Fibroblast of skin of back (primary cell): ENCODE data around the gene CDK19.
"Not testable (repeated sequence)": the region's sequence is repeated elsewhere in the genome, so short reads cannot be mapped to it uniquely, and the experiment has no call there.

Experiments used
- DNase-seq: peaks from one replicate; pipeline ENCODE4 v3.0.0-alpha.2; 2013

The CDK19 gene

DNA sequence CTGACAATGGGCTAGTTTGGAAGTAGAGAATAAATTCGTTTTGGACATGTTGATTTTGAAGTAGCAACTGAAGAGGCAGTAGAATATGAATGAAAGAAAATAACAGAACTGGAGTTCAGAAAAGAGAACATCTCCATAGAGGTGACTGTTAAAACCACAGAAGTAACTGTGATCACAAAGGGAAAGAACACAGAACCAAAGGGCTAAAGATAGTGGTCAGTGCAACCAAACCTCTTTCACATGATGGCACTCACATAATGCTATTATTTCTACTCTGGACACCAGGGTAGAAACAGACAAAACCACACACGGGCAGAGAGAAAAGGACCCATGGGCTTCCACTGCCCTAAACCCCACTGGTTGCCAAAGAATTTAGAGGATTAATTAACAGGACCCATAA lies 58.5 kb downstream of the CDK19 start:
- no peak for DNase-seq

DNA sequence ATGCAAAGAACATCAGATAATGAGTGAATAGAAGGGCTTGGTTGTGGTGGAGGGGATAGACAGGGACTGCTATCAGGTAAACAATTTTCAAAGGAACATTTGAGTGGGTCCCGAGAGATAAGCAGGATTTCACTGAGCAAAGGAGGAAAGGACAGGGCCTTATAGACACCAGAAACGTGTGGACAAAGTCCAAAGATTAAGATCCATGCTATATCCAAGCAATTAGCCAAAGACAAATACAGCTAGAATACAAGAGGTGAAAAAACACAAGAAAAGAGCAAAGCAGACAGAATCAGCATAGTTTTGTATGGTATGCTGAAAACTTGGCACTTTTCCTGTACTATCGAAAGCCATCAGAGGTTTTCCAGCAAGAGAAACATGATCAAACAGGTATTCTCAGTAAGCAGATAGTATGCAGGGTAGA lies 59.8 kb downstream of the CDK19 start:
- DNase-seq, result no peak

DNA sequence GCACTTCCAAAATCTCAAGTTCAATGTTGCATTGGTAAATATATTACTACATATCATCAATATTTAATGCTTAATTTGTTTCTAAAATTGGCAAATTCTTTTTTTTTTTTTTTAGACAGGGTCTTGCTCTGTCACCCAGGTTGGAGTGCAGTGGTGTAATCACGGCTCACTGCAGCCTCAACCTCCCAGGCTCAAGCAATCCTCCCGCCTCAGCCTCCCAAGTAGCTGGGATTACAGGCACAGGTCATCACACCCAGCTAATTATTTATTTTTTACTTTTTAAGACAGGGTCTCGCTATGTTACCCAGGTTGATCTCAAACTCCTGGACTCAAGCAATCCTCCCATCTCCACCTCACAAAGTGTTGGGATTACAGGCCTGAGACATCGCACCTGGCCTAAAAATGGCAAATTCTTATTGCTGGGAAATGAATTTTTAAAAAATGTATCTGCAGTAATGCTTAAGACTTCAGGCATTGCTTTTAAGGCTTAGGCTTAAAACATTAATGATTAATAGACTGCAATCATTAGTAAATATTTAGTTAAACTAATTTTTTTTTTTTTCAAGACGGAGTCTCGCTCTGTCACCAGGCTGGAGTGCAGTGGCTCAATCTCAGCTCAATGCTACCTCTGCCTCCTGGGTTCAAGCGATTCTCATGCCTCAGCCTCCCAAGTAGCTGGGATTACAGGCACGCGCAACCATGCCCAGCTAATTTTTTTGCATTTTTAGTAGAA lies 61.2 kb downstream of the CDK19 start:
- DNase-seq, result not testable (repeated sequence)

DNA sequence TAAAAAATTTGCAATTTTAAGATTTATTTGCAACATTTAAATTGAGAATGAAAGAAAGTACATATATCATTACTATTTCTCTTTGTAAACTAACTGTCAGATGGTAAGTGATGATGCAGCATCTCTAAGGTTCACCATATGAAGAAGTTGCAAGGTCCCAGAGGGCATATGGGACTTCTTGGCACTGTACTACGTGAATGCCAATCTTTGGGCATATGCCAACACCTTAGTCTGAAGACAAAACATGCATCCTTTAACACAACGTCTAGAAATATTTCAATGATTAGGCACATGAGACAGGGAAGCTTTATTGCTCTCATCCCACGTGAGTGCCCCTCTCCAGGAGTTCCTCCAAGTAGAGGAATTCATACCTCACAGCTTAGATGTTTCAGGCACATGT lies 66.8 kb downstream of the CDK19 start:
- no peak for DNase-seq

DNA sequence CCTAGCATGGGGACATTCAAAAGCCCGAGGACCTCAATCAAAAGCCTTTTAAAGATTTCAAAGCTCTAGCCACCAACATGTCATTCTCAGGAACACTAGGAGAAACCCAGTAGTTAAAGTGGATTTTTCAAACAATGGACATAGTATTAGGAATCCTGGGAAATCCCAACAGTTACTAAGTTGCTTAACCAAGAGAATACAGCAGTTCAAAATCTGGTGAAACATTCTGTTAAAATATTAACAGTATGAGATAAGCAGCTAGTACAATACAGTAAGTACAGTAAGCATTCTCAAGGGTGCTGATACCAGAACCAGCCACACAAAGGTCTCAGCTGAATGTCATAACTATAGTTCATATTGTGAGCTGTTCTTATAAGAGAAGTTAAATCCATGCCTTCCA lies 68.6 kb downstream of the CDK19 start:
- DNase-seq, result no peak

DNA sequence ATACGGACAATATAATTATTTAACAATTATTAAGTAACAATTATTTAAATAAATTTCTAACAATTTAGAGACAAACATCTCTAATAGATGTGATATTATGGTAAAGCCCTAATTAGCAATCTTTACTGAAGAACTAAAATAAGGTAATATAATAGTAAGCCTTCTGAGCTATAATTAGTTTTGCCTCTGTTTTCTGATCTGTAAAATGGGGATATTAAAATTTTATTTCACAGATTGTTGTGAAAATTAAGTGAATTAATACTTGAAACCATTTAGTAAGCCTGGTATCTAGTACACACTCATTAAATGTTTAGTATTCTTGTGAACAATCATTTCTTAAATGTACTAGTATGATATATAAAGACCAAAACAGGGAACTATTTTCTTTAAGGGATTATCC lies 70.3 kb downstream of the CDK19 start:
- DNase-seq, result no peak

DNA sequence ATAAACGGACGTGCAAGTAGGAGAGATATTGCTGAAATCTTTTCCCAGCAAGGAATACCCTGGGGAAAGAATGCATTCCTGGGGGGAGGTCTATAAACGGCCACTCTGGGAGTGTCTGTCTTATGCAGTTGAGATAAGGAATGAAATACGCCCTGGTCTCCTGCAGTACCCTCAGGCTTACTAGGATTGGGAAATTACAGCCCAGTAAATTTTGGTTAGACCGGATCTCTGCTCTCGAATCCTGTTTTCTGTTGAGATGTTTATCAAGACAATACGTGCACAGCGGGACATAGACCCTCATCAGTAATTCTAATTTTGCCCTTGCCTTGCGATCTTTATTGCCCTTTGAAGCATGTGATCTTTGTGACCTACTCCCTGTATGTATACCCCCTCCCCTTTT lies 72.7 kb downstream of the CDK19 start:
- DNase-seq, result not testable (repeated sequence)

DNA sequence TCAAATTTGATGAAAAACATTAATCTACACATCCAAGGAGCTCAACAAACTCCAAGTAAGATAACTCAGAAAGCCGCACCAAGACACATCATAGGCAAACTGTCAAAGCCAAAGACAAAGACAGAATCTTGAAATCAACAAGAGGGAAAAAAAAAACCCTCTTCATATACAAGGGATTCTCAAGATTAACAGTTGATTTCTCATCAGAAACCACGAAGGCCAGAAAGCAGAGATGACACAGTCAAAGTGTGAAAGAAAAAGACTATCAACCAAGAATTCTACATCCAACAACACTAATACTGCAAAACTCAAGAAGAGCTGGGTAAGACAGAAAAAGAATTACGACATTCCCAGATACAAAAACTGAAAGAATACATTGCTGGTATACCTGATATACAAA lies 73.8 kb downstream of the CDK19 start:
- DNase-seq, result no peak

DNA sequence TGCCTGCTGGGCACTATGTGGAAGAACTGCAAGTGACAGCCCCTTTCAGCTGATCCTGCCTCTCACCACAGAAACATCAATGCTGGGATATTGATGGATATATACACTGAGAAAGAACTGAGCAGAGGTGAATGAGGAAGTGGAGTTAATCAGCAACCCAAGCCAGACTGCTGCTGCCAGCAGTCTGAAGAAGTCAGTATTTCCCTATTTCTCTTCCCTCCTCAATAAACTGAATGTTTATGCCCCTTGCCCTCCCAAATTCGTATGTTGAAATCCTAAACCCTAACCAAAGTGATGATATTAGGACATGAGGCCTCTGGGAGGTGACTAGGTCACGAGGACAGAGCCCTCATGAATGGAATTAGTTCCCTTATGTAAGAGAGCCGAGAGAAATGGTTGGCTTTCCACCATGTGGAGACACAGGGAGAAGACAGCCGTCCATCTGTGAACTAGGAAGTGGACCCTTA lies 76.3 kb downstream of the CDK19 start:
- no peak for DNase-seq

DNA sequence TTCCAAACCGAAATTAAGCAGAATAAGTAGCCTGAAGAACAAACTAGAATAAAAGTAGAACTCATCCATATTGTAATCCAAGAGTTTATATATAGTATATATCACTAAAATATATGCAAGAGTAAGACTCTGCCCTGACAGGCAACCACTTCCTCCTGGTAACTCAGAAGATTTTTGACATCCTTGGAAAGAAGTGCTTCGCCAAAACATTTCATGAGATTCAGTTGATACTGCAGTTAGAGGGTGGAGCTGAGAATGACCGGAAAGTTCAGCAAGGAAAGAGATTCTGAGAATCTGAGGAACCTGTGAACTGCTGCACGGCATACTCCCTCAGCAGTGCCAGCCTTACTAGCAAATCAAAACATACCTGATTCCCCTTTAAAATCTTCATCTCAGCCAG lies 79.6 kb downstream of the CDK19 start:
- DNase-seq, result no peak

DNA sequence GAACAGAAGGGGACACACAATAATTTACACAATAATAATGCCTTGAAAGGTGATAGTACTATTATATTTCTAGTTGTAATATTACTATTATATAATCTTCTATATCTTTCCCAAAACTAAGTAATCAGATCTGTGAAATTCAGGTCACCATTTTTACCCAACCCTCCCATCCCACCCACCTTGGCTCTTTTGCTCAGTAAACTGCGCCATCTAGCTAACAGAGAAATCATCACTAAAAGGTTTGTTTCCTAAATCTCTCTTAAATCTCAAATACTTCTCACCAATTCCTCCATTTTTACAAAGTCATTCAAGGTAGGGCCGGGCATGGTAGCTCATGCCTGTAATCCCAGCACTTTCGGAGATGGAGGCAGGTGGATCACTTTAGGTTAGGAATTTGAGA lies 83.4 kb downstream of the CDK19 start:
- DNase-seq, result no peak

DNA sequence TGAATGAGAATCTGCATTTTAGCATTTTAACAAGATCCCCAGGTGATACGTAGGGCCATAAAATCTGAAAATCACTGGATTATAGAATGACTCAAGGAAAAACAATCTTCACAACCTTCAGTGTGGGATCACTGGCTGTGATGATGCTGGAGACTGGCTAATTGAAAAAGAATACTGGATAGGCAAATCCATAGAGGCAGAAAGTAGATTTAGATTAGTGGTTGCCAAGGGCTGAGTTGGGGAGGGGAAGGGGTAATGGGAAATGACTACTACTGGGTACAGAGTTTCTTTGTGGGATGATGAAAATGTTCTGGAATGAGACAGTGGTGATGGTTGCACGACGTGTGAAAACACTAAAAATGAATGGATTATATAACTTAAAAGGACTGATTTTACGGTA lies 84.1 kb downstream of the CDK19 start:
- peak; percentile 29 for DNase-seq

DNA sequence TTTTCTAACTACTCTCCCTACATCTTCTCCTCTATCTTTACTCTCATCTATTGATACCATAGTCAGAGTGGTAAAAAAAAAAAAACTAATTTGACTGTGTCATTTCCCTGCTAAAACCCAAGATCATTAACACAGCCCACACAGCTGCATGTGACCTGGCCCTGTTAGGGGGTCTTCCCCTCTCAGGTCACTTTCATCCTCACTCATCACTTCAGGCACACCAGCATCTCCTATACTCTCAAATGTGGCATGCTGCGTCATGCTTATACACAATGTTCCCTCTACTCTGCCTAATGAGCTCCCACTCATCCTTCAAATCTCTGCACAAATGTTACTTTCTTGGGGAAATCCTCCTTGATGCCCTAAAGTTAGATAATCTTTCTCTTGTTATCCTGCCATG lies 86.8 kb downstream of the CDK19 start:
- no peak for DNase-seq

DNA sequence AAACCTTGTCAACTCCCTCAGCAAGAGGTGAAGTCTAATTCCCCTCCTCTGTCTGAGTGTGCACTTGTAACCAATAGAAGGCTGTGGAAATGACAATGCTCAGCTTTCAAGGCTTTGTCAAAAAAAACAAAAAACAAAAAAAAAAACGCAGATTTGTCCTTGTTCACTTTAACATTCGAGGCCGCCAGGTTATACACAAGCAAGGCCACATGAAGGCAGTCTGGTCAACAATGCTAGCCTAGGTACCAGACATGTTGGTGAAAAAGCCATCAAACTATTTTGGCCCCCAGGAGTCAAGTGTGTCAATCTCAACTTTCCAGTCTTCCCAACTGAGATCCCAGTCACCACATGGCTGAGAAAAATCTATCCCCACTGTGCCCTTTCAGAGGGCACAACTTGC lies 92.3 kb downstream of the CDK19 start:
- no peak for DNase-seq

DNA sequence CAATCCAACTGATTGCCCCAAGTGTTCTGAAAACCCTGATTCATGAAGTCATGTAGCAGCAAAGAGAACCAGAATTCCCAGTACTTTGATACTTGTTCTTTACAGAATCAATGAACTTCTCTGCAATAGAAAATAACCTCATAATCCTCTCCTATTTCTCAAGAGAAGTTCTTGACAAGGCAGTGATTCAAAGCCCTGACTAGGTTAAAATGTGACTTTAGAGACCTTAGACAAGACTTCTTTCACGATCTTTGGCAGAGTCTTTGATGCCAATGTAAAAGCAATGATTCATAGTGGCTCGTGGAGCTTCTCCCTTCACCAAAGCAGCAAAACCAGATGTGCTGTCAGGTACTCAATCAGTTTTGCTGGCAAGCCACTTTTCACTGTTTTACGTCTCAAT lies 95.2 kb downstream of the CDK19 start:
- DNase-seq, result no peak

DNA sequence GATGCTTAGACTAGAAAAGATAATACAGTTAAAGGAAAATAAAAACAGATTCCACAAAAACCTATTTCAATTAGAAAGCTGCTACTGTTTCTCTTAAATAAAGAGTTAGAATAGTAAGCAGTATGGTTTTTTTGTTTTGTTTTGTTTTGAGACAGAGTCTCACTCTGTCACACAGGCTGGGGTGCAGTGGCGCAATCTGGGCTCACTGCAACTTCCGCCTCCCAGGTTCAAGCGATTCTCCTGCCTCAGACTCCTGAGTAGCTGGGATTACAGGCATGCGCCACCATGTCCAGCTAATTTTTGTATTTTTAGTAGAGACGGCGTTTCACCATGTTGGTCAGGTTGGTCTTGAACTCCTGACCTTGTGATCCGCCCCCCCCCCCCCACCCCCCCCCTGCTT lies 95.7 kb downstream of the CDK19 start:
- DNase-seq, result not testable (repeated sequence)

DNA sequence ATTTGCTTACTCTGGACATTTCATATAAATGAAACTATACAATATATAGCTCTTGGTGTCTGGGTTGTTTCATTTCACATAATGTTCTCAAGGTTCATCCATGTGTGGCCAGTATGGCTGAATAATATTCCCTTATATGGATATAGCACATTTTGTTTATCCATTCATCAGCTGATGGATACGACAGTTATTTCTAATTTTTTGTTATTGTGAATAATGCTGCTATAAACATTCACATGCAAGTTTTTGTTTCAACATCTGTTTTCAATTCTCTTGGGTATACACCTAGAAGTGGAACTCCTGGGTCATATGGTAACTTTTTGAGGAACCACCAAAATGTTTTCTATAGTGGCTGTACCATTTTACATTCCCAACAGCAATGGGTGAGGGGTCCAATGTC lies 101.1 kb downstream of the CDK19 start:
- DNase-seq, result no peak

DNA sequence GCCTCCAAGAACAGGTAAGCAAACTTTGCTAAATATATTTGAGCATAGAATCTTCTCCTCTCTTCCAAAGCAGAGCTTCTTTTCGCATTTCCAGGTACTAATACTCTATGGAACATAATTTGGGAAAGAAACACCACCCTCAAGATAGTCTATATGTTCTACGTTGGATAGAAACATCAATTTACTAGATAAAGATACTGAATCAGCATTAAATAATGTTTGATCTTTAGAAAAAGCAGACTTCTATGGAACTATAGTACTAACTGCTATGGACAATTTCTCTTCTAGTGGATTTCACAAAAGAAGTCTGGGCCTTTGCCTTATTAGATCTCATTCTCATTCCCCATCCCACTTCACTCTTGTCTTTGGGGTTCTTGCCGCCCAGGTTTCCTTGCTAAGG lies 103.0 kb downstream of the CDK19 start:
- DNase-seq, result no peak

DNA sequence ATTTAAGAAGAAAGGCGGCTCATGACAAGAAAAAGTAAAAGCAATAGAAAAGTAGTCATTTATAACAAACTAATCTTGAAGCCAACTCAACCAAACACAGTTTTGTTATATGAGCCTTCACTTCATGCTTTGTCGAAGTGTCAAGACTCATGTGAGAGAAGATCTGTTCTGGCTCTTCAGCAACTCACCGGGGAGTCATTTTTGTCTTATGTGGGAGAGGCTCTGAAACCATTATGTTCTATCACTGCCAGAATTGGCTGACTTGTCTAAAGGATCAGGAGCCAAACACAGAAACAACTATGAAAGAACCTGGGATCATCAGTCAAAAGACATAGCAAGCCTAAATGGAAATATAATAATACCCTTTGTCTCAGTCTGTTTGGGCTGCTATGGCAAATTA lies 105.2 kb downstream of the CDK19 start:
- DNase-seq, result no peak

DNA sequence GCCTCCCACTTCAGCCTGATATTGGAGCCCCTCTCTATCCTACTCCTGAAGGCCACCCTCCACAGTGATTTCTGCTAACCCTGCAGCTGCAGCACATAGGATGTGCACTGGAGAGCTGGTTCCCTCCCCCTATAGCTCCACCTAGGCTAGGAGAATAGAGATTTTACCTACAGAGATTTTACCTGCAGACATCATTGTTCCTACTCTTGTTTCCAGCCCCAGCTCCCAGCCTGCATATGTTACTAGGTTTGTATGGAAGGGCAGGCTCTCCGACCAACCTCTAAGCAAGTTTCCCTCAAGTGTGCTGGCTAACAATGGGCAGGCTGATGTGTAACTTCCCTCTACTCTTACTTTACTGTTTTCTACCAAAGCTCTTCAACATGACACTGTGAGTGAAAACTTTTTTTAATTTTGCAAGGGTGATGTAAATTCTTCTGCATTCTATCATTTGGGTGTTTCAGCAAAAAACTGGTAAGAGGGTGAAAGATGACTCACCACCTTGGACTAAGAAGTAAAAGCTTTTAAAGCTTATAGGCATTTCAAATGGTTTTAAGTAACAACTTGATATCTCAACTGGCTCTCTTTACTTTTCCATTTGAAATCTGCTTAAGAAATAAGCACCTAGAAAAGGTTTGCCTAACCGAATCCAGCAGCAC lies 106.8 kb downstream of the CDK19 start:
- DNase-seq, result peak; percentile 55

DNA sequence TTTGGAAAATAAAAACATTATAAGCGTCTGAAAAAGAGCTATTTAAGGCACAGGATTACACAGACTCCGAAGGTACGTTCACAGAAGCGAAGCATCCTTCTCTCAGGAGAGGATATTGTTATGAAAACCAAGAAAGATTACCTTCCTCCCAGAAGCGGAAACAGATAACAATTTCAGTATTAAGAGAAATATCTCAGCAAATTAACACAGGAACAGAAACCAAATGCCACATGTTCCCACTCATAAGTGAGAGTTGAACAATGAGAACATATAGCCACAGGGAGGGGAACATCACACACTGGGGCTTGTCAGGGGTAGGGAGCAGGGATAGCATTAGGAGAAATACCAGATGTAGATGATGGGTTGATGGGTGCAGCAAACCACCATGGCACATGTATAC lies 109.7 kb downstream of the CDK19 start:
- DNase-seq, result no peak

DNA sequence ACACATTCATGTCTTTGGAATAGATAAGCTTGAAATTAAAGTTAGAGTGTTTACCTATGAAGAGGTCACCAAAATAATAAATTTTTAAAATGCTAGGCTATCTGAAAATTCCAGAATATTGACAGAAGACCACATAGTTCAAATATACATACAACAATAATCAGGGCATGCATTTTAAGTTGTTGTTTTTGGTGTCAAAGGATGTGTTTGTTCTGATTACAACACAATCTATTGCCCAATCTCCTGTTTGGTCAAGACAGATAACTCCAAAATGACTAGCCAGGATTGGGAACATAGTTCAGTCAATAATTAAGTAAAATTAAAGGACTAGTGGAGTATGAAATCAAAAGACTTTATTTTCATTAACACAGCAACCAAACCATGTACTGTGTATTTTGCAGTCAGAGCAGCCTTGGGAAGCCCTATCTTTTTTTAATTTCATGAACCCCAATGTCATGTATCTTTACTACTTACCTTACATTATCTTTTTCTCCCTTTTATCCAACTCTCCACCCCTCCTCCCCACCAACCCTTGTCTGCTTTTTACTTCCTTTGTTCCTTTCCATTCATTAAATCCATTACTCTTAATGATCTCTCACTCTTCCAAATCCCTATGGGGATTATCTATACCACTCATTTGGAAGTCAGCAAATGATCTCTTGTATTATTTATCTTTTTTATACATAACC lies 111.2 kb downstream of the CDK19 start:
- DNase-seq, result no peak

DNA sequence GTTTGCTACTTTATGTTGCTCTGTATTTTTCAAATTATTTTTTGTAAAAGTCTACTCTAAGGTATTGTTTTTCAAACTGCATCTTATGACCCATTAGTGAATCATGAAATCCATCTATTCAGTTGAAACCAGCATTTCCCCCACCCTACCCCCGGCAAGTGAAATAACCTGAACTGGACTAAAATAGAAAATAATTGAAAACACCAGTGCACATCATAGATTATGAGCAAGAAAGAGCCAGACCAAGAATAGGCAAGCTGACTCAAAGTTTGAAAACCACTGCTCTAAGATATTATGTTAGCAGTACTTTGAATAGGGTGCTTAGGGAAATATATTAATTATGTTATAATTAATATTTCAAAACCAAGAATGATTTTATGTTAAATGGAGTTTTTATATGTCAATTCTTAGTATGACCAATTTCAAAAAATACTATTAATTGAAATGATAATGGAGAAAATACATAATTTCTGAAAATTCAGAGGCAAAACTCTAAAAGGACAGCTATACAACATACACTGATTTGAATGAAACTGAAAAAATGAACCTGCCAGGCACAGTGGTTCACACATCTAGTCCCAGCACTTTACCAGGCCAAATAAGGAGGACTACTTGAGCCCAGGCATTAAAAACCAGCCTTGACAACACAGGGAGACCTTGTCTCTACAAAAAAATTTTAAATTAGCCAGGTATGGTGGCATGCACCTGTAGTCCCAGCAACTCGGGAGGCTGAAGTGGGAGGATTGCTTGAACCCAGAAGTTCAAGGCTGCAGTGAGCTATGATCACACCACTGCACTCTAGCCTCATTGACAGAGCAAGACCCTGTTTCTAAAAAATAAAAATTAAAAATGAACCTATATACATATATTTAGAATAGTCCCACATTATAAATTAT lies 112.0 kb downstream of the CDK19 start:
- no peak for DNase-seq
